HUES48 (cell line): ENCODE data around the gene ADCY7.

Experiments
- H3K27ac ChIP-seq: one replicate; pipeline ENCODE4 v1.7.0; 2013; ENCODE audit warnings: low read depth, low read length, inconsistent platforms
- H3K27me3 ChIP-seq: 2 replicates; pipeline ENCODE4 v1.6.1; 2013; ENCODE audit warnings: mild to moderate bottlenecking, low read length; ENCODE audit not compliant: control insufficient read depth, insufficient read depth
- H3K36me3 ChIP-seq: 2 replicates; pipeline ENCODE4 v1.6.1; 2013; ENCODE audit warnings: low read length; ENCODE audit not compliant: control insufficient read depth, insufficient read depth
- H3K4me1 ChIP-seq: 2 replicates; pipeline ENCODE4 v1.6.1; 2013; ENCODE audit warnings: mild to moderate bottlenecking, low read length; ENCODE audit not compliant: control insufficient read depth, insufficient read depth
- H3K4me3 ChIP-seq: 2 replicates; pipeline ENCODE4 v1.5.1; 2013; ENCODE audit warnings: mild to moderate bottlenecking, low read depth, low read length
- H3K9ac ChIP-seq: 2 replicates; pipeline ENCODE4 v1.6.1; 2013; ENCODE audit warnings: mild to moderate bottlenecking, low read depth, low read length, moderate library complexity
- H3K9me3 ChIP-seq: 2 replicates; pipeline ENCODE4 v1.6.1; 2013; ENCODE audit warnings: low read length; ENCODE audit not compliant: control insufficient read depth, insufficient read depth

The ADCY7 gene

DNA sequence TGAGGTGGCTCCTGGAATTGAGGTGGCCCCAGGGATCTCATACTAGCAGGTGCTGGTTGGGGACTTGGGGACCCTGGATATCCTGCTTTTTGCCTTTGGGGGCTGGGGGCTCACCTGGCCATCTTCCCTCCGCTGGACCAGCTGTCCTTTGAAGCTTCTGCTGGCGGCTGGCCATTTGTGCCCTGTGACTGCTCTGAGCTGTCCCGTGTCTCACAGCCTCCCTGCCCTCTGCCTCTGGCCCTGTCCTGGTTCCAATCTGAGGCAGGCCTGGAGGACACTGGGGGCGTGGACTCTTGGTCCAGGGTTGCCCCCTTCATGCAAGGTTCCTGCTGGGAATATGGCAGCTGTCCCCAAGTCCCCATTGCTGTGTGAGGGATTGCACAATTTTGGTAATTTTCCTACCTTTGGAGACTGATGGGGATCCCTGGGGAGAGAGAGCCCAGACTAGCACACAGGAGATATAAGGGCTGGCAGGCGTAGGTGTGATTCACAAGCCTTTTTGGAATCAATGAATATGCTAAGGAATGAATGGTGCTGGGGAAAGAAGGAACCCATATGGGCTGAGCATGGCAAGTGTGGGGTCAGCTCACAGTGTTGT, 19.2 kb downstream of the ADCY7 start:
- Histone ChIP-seq H3K9ac (no peak overlapping the region), H3K36me3 (no peaks in the 10 kb centered on the region), H3K27ac (no peak overlapping the region), H3K4me3 (no peak overlapping the region), H3K9me3 (no peaks in the 10 kb centered on the region), H3K4me1 (0 out of 2 replicates have a peak, but pooled peaks cover 5% of the 10 kb centered on the region), H3K27me3 (no peaks in the 10 kb centered on the region)

DNA sequence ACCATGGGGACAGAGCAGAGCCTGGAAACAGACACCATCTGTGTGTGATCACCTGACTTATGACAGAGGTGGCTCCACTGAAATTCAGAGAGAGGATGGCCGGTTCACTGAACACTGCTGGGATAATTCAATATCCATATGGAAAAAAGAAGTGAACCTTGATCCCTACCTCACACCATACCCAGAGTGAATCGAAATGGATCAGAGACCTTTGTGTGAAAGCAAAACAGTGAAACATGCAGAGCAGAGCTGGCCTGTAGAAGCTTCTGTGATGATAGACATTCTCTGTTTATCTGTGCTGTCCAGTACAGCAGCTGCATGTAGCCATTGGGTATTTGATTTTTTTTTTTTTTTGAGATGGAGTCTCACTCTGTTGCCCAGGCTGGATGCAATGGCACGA, 20.3 kb downstream of the ADCY7 start:
- no peaks in the 10 kb centered on the region for H3K9me3 ChIP-seq
- H3K27me3 ChIP-seq: no peaks in the 10 kb centered on the region
- H3K27ac ChIP-seq: no peak overlapping the region
- H3K4me1 ChIP-seq: 0 out of 2 replicates have a peak, but pooled peaks cover 5% of the 10 kb centered on the region
- no peaks in the 10 kb centered on the region for H3K36me3 ChIP-seq
- H3K4me3 ChIP-seq: no peak overlapping the region
- no peak overlapping the region for H3K9ac ChIP-seq

DNA sequence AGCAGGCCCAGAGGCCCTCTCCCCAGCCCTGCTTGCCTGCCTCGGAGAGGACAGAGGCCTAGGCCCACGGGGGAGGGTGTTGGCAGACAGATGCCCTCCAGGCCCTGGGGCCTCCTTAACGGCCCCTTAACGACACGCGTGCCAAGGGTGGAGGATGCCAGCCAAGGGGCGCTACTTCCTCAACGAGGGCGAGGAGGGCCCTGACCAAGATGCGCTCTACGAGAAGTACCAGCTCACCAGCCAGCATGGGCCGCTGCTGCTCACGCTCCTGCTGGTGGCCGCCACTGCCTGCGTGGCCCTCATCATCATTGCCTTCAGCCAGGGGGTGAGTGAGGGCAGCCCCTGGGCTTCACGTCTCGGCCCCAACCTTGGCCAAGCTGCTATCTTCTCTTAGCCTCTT, 21.7 kb downstream of the ADCY7 start:
- H3K9me3 ChIP-seq: no peaks in the 10 kb centered on the region
- no peaks in the 10 kb centered on the region for H3K4me1 ChIP-seq
- H3K27me3 ChIP-seq: no peaks in the 10 kb centered on the region
- no peak overlapping the region for H3K27ac ChIP-seq
- no peaks in the 10 kb centered on the region for H3K36me3 ChIP-seq
- H3K4me3 ChIP-seq: no peak overlapping the region
- H3K9ac ChIP-seq: no peak overlapping the region

DNA sequence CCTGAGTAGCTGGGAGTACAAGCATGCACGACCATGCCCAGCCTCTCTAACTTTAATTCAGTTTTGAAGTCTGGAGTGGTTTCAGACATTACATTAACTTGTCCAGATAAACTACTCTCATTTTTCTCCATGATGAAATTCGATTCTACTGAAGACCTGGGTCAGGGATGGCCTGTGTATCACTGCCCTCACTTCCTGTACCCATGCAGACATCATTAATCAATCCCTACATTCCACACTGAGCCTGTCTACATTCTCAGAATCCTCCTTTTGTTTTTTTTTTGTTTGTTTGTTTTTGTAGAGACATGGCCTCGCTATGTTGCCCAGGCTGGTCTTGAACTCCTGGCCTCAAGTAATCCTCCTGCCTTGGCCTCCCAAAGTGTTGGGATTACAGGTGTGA, 22.6 kb downstream of the ADCY7 start:
- no peaks in the 10 kb centered on the region for H3K36me3 ChIP-seq
- H3K4me3 ChIP-seq: no peak overlapping the region
- no peaks in the 10 kb centered on the region for H3K4me1 ChIP-seq
- no peaks in the 10 kb centered on the region for H3K9me3 ChIP-seq
- no peak overlapping the region for H3K9ac ChIP-seq
- H3K27ac ChIP-seq: no peak overlapping the region
- no peaks in the 10 kb centered on the region for H3K27me3 ChIP-seq

DNA sequence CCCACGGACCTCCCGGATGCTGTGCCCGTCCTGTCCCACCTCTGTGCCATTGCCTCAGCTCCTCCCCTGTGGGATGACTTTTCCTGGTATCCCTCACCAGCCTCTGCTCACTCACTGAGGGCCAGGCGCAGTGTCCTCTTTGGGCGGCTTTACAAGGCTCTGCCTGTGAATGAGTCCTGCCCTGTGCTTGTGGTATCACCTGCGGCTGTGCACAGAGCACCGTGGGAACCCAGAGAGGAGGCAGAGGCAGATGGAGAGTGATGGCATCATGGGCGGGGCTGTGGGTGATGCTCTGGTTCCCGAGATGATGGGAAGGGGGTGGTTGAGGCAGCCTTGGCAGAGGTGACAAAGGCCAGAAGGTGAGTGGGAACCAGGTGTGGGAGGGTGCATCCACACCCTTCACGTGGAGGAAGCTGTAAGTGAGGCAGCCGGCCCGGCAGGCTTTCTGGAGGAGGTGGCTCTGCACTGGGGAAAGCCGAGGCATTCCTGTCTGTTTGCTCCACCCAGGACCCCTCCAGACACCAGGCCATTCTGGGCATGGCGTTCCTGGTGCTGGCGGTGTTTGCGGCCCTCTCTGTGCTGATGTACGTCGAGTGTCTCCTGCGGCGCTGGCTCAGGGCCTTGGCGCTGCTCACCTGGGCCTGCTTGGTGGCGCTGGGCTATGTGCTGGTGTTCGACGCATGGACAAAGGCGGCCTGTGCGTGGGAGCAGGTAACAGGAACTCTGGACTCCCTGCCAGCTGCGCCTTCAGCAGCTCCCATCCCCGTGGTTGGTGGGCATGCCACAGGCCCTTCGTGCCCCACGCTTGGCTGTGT, 23.8 kb downstream of the ADCY7 start:
- Histone ChIP-seq H3K9ac (no peak overlapping the region), H3K27ac (no peak overlapping the region), H3K27me3 (no peaks in the 10 kb centered on the region), H3K9me3 (no peaks in the 10 kb centered on the region), H3K4me3 (no peak overlapping the region), H3K36me3 (no peaks in the 10 kb centered on the region), H3K4me1 (no peaks in the 10 kb centered on the region)

DNA sequence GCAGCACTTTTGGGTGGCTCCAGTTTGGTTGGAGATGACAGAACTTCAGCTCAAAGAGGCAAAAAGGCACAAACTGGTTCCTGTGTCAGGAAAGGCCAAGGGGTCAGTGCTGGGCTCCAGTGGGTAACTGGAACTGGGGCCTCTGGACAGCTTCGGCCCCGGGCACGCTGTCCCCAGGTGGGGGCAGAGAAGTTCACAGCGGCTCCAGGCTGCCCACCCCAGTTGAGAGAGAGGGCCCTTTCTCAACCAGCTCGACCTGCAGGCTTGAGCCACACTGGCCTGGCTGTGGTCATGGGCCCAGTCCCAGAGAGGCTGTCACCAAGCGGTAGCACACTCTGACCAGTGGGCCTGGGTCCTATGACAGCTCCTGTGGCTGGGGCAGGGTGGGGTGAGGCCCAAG, 24.5 kb downstream of the ADCY7 start:
- Histone ChIP-seq H3K27ac (no peak overlapping the region), H3K9ac (no peak overlapping the region), H3K4me3 (no peak overlapping the region), H3K36me3 (no peaks in the 10 kb centered on the region), H3K4me1 (no peaks in the 10 kb centered on the region), H3K27me3 (no peaks in the 10 kb centered on the region), H3K9me3 (no peaks in the 10 kb centered on the region)

DNA sequence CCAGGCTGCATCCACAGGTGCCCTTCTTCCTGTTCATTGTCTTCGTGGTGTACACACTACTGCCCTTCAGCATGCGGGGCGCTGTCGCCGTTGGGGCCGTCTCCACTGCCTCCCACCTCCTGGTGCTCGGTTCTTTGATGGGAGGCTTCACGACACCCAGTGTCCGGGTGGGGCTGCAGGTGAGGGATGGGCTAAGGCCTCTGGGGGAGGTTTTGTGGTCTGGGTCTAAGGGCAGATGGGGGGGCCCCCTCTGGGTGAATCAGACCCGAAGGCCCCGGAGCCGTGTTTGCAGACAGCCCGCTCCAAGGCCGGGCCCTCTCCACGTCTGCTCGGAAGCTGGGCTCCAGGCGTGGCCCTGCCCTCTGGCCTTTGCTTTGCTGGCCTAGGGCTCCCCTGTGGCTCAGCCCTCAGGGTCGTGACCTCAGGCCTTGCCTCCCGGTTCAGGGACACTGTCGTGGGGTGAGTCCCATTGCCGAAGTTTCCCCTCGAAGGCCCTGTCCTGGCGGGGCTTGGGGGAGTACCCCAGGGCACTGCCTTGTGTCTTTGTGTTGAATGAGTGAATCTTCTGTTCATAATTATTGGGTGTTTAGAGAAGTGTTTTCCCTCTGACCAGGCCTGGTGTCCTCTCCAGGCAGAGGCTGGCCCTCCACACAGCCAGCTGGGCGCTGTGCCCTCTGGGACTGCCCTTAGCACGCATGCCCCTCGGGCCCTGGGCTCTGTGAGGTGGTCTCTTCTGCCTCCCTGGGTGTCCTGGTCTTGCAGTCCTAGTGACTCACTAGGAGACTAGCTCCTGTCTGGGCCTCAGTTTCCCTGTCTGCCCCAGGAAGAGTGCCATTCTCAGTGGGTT, 25.6 kb downstream of the ADCY7 start:
- Histone ChIP-seq H3K9me3 (no peaks in the 10 kb centered on the region), H3K9ac (no peak overlapping the region), H3K36me3 (no peaks in the 10 kb centered on the region), H3K4me1 (no peaks in the 10 kb centered on the region), H3K27me3 (no peaks in the 10 kb centered on the region), H3K27ac (no peak overlapping the region), H3K4me3 (no peak overlapping the region)

DNA sequence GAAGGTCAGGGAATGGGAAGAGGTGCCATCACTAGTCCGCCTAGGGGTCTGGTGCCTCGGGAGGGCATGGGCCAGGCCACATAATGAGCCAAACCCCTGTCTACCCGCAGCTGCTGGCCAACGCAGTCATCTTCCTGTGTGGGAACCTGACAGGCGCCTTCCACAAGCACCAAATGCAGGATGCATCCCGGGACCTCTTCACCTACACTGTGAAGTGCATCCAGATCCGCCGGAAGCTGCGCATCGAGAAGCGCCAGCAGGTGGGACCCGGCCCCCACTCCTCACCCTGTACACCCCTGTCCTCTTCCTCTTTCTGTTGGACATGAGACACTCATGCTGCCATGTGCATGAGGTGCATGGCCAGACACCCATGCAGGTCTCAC, 26.2 kb downstream of the ADCY7 start:
- no peaks in the 10 kb centered on the region for H3K36me3 ChIP-seq

DNA sequence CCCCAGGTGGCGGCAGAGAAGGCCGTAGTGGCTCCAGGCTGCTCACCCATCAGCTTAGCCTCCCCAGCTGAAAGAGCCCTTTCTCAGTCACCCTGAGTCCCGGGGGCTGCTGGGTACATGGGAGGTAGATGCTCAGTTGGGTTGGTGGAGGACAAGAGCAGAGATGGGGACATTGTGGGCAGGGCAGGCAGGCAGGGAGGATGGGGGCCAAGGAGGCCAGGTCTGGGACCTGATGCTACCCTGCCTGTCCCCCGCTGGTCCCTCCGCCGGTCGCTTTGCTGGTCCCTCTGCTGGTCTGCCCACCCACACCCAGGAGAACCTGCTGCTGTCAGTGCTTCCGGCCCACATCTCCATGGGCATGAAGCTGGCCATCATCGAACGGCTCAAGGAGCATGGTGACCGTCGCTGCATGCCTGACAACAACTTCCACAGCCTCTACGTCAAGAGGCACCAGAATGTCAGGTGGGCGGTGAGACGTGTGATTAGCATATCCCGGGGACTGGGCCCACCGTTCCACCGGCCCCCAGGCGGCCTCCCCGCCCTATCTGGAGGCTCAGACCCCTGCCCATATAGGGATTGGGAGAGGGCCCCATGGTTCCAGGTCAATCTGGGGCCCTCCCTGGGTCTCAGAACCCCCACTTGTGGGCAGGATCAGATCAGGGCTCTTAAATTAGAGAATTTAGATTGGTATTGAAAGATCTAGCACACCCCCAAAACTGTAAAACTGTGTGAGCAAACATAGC, 26.9 kb downstream of the ADCY7 start:
- no peaks in the 10 kb centered on the region for H3K27me3 ChIP-seq
- no peaks in the 10 kb centered on the region for H3K9me3 ChIP-seq
- H3K36me3 ChIP-seq: no peaks in the 10 kb centered on the region
- no peak overlapping the region for H3K4me3 ChIP-seq
- no peak overlapping the region for H3K27ac ChIP-seq
- no peaks in the 10 kb centered on the region for H3K4me1 ChIP-seq
- H3K9ac ChIP-seq: no peak overlapping the region

More for the DNA sequence above, 26.2 kb downstream of the ADCY7 start:
- no peak overlapping the region for H3K4me3 ChIP-seq
- H3K9me3 ChIP-seq: no peaks in the 10 kb centered on the region
- H3K4me1 ChIP-seq: no peaks in the 10 kb centered on the region
- no peaks in the 10 kb centered on the region for H3K27me3 ChIP-seq
- H3K27ac ChIP-seq: no peak overlapping the region
- H3K9ac ChIP-seq: no peak overlapping the region

DNA sequence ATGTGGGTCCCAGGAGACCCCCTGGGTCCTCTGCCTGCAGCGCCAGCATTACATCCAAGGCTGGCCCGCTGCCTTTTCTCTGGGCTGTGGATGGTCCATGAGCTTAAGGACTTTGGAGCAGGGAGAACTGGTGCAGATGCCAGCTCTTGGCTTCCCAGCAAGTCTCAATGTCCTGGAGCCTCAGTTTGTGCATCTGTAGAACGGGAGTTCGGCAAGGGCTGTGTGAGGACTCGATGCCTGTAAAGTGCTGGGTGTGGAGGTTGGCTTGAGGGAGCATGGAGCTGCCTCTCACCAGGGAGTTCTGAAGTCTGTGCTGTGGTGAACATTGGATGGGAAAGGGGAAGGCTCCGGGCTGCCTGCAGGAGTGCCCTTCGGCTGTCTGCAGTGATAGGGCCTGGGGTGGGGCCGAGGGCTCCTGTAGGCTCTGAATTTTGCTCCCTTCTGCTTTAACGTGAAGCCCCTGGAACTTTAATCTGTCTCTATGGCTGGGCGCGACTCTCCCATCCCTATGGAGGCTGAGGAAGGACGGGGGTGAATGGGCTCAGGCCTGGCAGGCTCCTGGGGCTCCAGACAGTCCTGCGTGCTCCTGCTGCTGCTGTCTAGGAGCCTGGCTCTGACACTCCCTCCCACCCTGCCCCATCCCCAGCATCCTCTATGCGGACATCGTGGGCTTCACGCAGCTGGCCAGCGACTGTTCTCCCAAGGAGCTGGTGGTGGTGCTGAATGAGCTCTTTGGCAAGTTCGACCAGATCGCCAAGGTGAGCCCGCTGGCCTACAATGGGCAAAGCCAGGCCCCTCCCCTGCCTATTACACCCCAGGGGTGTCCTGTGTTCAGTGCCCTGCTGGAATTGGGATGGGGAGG, 27.9 kb downstream of the ADCY7 start:
- no peak overlapping the region for H3K4me3 ChIP-seq
- H3K27ac ChIP-seq: no peak overlapping the region
- no peaks in the 10 kb centered on the region for H3K4me1 ChIP-seq
- no peak overlapping the region for H3K9ac ChIP-seq
- no peaks in the 10 kb centered on the region for H3K36me3 ChIP-seq
- no peaks in the 10 kb centered on the region for H3K27me3 ChIP-seq
- H3K9me3 ChIP-seq: no peaks in the 10 kb centered on the region
